OCI-LY7 (cell line): ENCODE measurements around the gene SMIM44. TPM values are rescaled to one million over a fixed set of nuclear protein-coding genes. Genes with fewer than 3 reads are reported as not detected.

ENCODE experiments used
- BruUV-seq: library from RNA; stranded (reverse); fragments of 400-500 nt; replicated peaks from 2 replicates; lab custom pipeline; 2021; lab: Mats Ljungman, UMichigan
- CTCF ChIA-PET: fragments of 300-600 bp; sonication (Branson Sonifier 250); formaldehyde crosslinking; loops from one replicate; lab custom pipeline; 2022; ENCODE audit warnings: antibody characterized with exemption; ENCODE audit not compliant: unreplicated experiment; lab: Charles Lee
- POLR2A ChIA-PET: fragments of 300-600 bp; sonication (Branson Sonifier 250); formaldehyde crosslinking; loops from one replicate; lab custom pipeline; 2022; ENCODE audit warnings: antibody characterized with exemption; lab: Charles Lee
- DNase-seq: peaks from one replicate; pipeline ENCODE4 v3.0.0-alpha.2; 2015; ENCODE audit warnings: low spot score
- H2AFZ ChIP-seq: fragments of 200-600 bp; sonication (generic), shearing (Covaris generic); 2 replicates; pipeline ENCODE4 v1.6.1; 2014; ENCODE audit warnings: mild to moderate bottlenecking, antibody characterized with exemption, low read length, moderate library complexity
- H3K27ac ChIP-seq: fragments of 200-600 bp; sonication (generic); 2 replicates; pipeline ENCODE4 v1.5.1; 2014; ENCODE audit warnings: mixed run types, low read depth, mild to moderate bottlenecking, moderate library complexity, low read length, inconsistent platforms; ENCODE audit not compliant: poor library complexity, severe bottlenecking
- H3K36me3 ChIP-seq: fragments of 200-600 bp; sonication (generic); 2 replicates; pipeline ENCODE4 v1.6.1; 2014; ENCODE audit warnings: mild to moderate bottlenecking, antibody characterized with exemption, low read length, moderate library complexity, mixed read lengths; ENCODE audit not compliant: insufficient read depth
- H3K4me1 ChIP-seq: fragments of 200-600 bp; sonication (generic); 2 replicates; pipeline ENCODE4 v1.5.1; 2014; ENCODE audit warnings: mild to moderate bottlenecking, low read length; ENCODE audit not compliant: insufficient read depth, poor library complexity, severe bottlenecking
- H3K4me2 ChIP-seq: fragments of 200-600 bp; sonication (generic); 2 replicates; pipeline ENCODE4 v1.6.1; 2014; ENCODE audit warnings: mild to moderate bottlenecking, low read length
- H3K4me3 ChIP-seq: fragments of 200-600 bp; sonication (generic); 2 replicates; pipeline ENCODE4 v1.5.1; 2014; ENCODE audit warnings: mild to moderate bottlenecking, low read depth, low read length; ENCODE audit not compliant: poor library complexity, severe bottlenecking
- H3K79me2 ChIP-seq: fragments of 200-600 bp; sonication (generic); 2 replicates; pipeline ENCODE4 v1.6.1; 2016; ENCODE audit warnings: low read depth, mild to moderate bottlenecking, low read length, moderate library complexity, mixed read lengths; ENCODE audit not compliant: insufficient read depth
- H3K9me2 ChIP-seq: fragments of 200-600 bp; sonication (generic); 2 replicates; pipeline ENCODE4 v1.6.1; 2016; ENCODE audit warnings: mild to moderate bottlenecking, low read length, mixed read lengths; ENCODE audit not compliant: insufficient read depth
- H3K9me3 ChIP-seq: fragments of 200-600 bp; sonication (generic); 2 replicates; pipeline ENCODE4 v1.6.1; 2014; ENCODE audit warnings: mild to moderate bottlenecking, mixed run types, low read length, mixed read lengths
- H4K20me1 ChIP-seq: fragments of 200-600 bp; sonication (generic); 2 replicates; pipeline ENCODE4 v1.6.1; 2014; ENCODE audit warnings: mild to moderate bottlenecking, antibody characterized with exemption, low read length, moderate library complexity, mixed read lengths; ENCODE audit not compliant: insufficient read depth
- EZH2phosphoT487 ChIP-seq: fragments of 200-600 bp; sonication (generic); IDR thresholded peaks from 2 replicates; pipeline ENCODE4 v1.6.1; 2018; ENCODE audit warnings: low read depth, borderline replicate concordance, mild to moderate bottlenecking, mixed run types, antibody characterized with exemption, low read length, moderate library complexity, mixed read lengths
- intact Hi-C: fragments of 100-400 bp; cut with micrococcal nuclease; formaldehyde crosslinking; loops from one replicate; pipeline ENCODE4 v1.10.0; 2022; ENCODE audit not compliant: unreplicated experiment
- total RNA-seq, 2 experiments: library from RNA; depleted of rRNA in 1 of 2; stranded (reverse); fragments of >200 nt in 1 of 2; shearing (Covaris generic) in 1 of 2; gene quantifications; 2 replicates each; pipeline ENCODE4 v1.2.3, GENCODE V29; 2014 to 2022
- TF ChIP-seq, protein P1 (sequence below): fragments of 200-600 bp; sonication (generic); conservative IDR thresholded peaks from 2 replicates; pipeline ENCODE4 v1.5.1; 2014; ENCODE audit warnings: mild to moderate bottlenecking, antibody characterized with exemption, low read length, moderate library complexity, mixed read lengths

The SMIM44 gene
- total RNA-seq, 2 experiments from 2014 or later = not detected

DNA sequence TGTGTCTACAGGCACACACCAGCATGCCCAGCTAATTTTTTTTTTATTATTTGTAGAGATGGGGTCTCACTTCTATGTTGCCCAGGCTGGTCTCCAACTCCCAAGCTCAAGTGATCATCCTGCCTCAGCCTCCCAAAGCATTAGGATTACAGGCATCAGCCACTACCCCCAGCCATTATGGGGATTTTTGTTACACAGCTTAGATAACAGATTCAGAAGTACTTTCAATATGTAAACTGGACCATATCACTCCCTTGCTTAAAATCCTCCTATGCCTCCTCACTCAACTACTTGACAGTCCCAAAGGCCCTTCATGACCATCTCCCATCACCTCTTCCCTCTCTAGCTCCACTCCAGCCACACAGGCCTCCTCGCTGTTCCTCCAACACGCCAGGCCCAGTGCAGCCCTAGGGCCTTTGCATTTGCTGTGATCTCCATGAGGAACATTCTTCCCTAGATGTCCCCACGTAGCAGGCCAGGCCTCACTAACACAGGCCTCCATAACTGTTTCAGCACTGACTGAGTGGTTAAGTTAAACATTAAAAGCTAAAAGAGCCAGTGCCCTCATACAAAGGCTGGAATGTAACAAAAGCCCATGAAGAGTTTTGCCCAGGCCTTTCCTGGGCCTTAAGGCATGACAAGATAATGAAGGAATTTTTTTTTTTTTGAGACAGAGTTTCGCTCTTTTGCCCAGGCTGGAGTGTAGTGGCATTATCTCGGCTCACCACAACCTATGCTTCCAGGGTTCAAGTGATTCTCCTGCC is 14.7 kb upstream of the SMIM44 start:
- Histone ChIP-seq H3K4me2 (no peak overlapping the region), H3K4me3 (no peak overlapping the region), H4K20me1 (no peaks in the 10 kb centered on the region), H3K9me3 (no peaks in the 10 kb centered on the region), H3K79me2 (peaks cover 20% of the 10 kb centered on the region), H3K9me2 (no peaks in the 10 kb centered on the region), H2AFZ (no peak overlapping the region), H3K4me1 (peaks cover 16% of the 10 kb centered on the region), H3K36me3 (peaks cover 38% of the 10 kb centered on the region), H3K27ac (no peak overlapping the region)
- CTCF ChIA-PET = no interaction called here
- TF ChIP-seq, protein P1, sequence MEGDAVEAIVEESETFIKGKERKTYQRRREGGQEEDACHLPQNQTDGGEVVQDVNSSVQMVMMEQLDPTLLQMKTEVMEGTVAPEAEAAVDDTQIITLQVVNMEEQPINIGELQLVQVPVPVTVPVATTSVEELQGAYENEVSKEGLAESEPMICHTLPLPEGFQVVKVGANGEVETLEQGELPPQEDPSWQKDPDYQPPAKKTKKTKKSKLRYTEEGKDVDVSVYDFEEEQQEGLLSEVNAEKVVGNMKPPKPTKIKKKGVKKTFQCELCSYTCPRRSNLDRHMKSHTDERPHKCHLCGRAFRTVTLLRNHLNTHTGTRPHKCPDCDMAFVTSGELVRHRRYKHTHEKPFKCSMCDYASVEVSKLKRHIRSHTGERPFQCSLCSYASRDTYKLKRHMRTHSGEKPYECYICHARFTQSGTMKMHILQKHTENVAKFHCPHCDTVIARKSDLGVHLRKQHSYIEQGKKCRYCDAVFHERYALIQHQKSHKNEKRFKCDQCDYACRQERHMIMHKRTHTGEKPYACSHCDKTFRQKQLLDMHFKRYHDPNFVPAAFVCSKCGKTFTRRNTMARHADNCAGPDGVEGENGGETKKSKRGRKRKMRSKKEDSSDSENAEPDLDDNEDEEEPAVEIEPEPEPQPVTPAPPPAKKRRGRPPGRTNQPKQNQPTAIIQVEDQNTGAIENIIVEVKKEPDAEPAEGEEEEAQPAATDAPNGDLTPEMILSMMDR = no peak
- TF ChIP-seq EZH2phosphoT487 = no peak
- DNase-seq = no peak
- no TSS peak for BruUV-seq
- intact Hi-C loops = no loop called here
- POLR2A ChIA-PET = no interaction called here

DNA sequence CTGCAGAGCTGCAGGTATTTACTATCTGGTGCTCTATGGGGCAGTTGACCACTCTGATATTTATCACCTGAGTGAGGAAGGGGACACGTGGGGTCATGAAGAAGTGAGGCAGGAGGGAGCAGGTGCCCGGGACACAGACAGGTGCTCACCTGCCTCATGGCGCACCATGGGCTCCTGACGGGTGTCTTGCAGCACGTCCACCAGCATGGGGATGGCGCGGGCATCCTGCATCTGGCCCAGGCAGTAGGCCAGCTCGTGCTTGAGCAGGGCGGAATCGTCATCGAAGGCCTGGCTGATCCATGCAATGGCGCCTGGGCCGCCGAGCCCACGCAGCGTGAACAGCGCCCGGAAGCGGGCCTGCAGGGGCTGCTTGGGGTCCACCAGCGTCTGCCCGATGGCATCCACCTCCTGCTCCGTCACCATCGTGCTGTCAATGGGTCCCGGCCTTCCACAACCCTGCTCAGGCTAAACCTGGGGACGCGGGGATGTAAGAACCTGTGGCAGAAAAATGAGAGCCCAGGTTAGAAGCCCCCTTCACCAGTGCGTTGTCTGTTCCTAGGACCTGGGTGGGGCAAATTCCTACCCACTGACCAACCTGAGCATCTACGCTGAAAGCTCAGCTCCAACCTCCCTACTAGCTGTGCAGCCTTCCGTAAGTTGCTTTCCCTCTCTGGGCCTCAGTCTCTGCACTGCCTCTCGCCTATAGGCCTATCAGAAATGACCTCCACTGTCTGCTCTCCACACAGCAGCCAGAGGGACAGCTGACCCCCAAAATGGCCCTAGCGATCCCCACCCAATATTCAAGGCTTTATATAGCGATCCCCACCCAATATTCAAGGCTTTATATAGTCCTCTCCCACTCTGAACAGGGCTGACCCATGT is 13.4 kb upstream of the SMIM44 start:
- POLR2A ChIA-PET = no interaction called here
- H3K4me3 ChIP-seq = no peak overlapping the region
- intact Hi-C loops = no loop called here

More for the DNA sequence above, 13.4 kb upstream of the SMIM44 start:
- BruUV-seq = no TSS peak
- H3K36me3 ChIP-seq = peaks cover 51% of the 10 kb centered on the region
- H3K27ac ChIP-seq = no peak overlapping the region
- no peak for TF ChIP-seq EZH2phosphoT487
- TF ChIP-seq, protein P1 = no peak
- H3K9me3 ChIP-seq = no peaks in the 10 kb centered on the region
- H3K79me2 ChIP-seq = peaks cover 20% of the 10 kb centered on the region
- H3K4me1 ChIP-seq = peaks cover 16% of the 10 kb centered on the region
- DNase-seq = no peak
- CTCF ChIA-PET = no interaction called here
- no peaks in the 10 kb centered on the region for H4K20me1 ChIP-seq
- H3K4me2 ChIP-seq = no peak overlapping the region
- H2AFZ ChIP-seq = no peak overlapping the region
- no peaks in the 10 kb centered on the region for H3K9me2 ChIP-seq
